Keratinocyte (primary cell): ENCODE results near the gene MIS12. TPM values are rescaled to one million over a fixed set of nuclear protein-coding genes. Genes with fewer than 3 reads are reported as not detected.

ENCODE experiments used
- DNase-seq: peaks from one replicate; pipeline ENCODE4 v3.0.0-alpha.2; 2011; ENCODE audit warnings: low read depth, missing footprints, low spot score
- FAIRE-seq: peaks from 2 replicates; lab custom pipeline; 2011; peaks lifted over from hg19 to GRCh38; lab: Jason Lieb, UNC
- H2AFZ ChIP-seq: 2 replicates; pipeline ENCODE4 v1.6.0; 2012; ENCODE audit warnings: low read length, control low read depth, inconsistent platforms; ENCODE audit not compliant: control insufficient read depth
- H3K27ac ChIP-seq: 2 replicates; pipeline ENCODE4 v1.5.1; 2011; ENCODE audit warnings: low read length; ENCODE audit not compliant: control insufficient read depth, insufficient read depth
- H3K27me3 ChIP-seq: 3 replicates; pipeline ENCODE4 v1.6.0; 2011; ENCODE audit warnings: low read length; ENCODE audit not compliant: control insufficient read depth, insufficient read depth; ENCODE audit errors: extremely low read depth
- H3K36me3 ChIP-seq, 2 experiments: 2 replicates in 1 of 2; 3 replicates in 1 of 2; pipeline ENCODE4 v1.5.1; 2011; ENCODE audit warnings: low read length in 2 of 2, mild to moderate bottlenecking in 1 of 2; ENCODE audit not compliant: control insufficient read depth in 2 of 2, insufficient read depth in 2 of 2; ENCODE audit errors: extremely low read depth in 1 of 2
- H3K4me1 ChIP-seq: 3 replicates; pipeline ENCODE4 v1.5.1; 2011; ENCODE audit warnings: low read length; ENCODE audit not compliant: control insufficient read depth, insufficient read depth; ENCODE audit errors: extremely low read depth
- H3K4me2 ChIP-seq: 3 replicates; pipeline ENCODE4 v1.6.0; 2011; ENCODE audit warnings: low read depth, low read length; ENCODE audit not compliant: control insufficient read depth, insufficient read depth; ENCODE audit errors: extremely low read depth
- H3K4me3 ChIP-seq, 3 experiments: fragments of 200-600 bp in 1 of 3; sonication (generic) in 1 of 3; 2 replicates in 2 of 3; 3 replicates in 1 of 3; pipeline ENCODE4 v1.5.1; 2011 to 2016; ENCODE audit warnings: low read length in 3 of 3, mild to moderate bottlenecking in 3 of 3, control low read depth in 2 of 3, inconsistent platforms in 1 of 3, low read depth in 1 of 3, mixed read lengths in 1 of 3, mixed run types in 1 of 3, moderate library complexity in 1 of 3; ENCODE audit not compliant: control insufficient read depth in 2 of 3, insufficient read depth in 2 of 3; ENCODE audit errors: extremely low read depth in 1 of 3
- H3K79me2 ChIP-seq: 2 replicates; pipeline ENCODE4 v1.6.0; 2012; ENCODE audit warnings: low read length; ENCODE audit not compliant: control insufficient read depth, insufficient read depth
- H3K9ac ChIP-seq: 3 replicates; pipeline ENCODE4 v1.6.0; 2011; ENCODE audit warnings: low read length; ENCODE audit not compliant: control insufficient read depth, insufficient read depth; ENCODE audit errors: extremely low read depth
- H3K9me1 ChIP-seq: 3 replicates; pipeline ENCODE4 v1.6.0; 2011; ENCODE audit warnings: low read length; ENCODE audit not compliant: control insufficient read depth, insufficient read depth; ENCODE audit errors: extremely low read depth
- H3K9me3 ChIP-seq: 2 replicates; pipeline ENCODE4 v1.5.1; 2012; ENCODE audit warnings: low read depth, low read length; ENCODE audit not compliant: control insufficient read depth
- H4K20me1 ChIP-seq: 3 replicates; pipeline ENCODE4 v1.6.0; 2011; ENCODE audit warnings: low read length; ENCODE audit not compliant: control insufficient read depth, insufficient read depth; ENCODE audit errors: extremely low read depth
- EZH2 ChIP-seq: IDR thresholded peaks from one replicate; pipeline ENCODE4 v1.6.1; 2012; ENCODE audit warnings: inconsistent platforms, mild to moderate bottlenecking, low read length, moderate library complexity
- dilution Hi-C: fragments of 300-500 bp; cut with MboI; formaldehyde crosslinking; loops from one replicate; pipeline ENCODE4 v1.7.0; 2020; ENCODE audit warnings: low sequenced_read_pairs; ENCODE audit not compliant: extremely low pct_ligation_motif_present
- polyA plus RNA-seq, 5 experiments: library from polyadenylated mRNA; depleted of rRNA in 3 of 5; stranded (reverse) in 3 of 5; stranded (forward) in 1 of 5; unstranded in 1 of 5; fragments of >200 nt; gene quantifications; 1 replicate in 1 of 5; 2 replicates in 3 of 5; 3 replicates in 1 of 5; pipeline versions ENCODE4 v1.2.1 to v1.2.3, GENCODE V29; 2011 to 2012; ENCODE audit warnings: missing spikeins in 2 of 5, low read depth in 1 of 5, low replicate concordance in 1 of 5
- TF ChIP-seq, protein P1 (sequence below), 3 experiments: IDR thresholded peaks in 1 of 3; conservative IDR thresholded peaks in 1 of 3; optimal IDR thresholded peaks in 1 of 3; 2 replicates in 2 of 3; 3 replicates in 1 of 3; pipeline versions ENCODE3 to v1.5.1; 2011; ENCODE audit warnings: low read length in 3 of 3, mild to moderate bottlenecking in 3 of 3, moderate library complexity in 2 of 3, control low read depth in 1 of 3, inconsistent platforms in 1 of 3; ENCODE audit not compliant: insufficient read depth in 2 of 3; ENCODE audit errors: extremely low read depth in 1 of 3

Gene MIS12
- polyA plus RNA-seq, 1 donor (not counting 4 experiments of a cell fraction or from before 2014, with no cell fraction given): 20.6 TPM

GRCh38 chr17:5511401-5512225, 25.2 kb downstream of the MIS12 start:
- DNase-seq (no peak), FAIRE-seq (no peak)
- TF ChIP-seq, protein P1, sequence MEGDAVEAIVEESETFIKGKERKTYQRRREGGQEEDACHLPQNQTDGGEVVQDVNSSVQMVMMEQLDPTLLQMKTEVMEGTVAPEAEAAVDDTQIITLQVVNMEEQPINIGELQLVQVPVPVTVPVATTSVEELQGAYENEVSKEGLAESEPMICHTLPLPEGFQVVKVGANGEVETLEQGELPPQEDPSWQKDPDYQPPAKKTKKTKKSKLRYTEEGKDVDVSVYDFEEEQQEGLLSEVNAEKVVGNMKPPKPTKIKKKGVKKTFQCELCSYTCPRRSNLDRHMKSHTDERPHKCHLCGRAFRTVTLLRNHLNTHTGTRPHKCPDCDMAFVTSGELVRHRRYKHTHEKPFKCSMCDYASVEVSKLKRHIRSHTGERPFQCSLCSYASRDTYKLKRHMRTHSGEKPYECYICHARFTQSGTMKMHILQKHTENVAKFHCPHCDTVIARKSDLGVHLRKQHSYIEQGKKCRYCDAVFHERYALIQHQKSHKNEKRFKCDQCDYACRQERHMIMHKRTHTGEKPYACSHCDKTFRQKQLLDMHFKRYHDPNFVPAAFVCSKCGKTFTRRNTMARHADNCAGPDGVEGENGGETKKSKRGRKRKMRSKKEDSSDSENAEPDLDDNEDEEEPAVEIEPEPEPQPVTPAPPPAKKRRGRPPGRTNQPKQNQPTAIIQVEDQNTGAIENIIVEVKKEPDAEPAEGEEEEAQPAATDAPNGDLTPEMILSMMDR (optimal IDR thresholded peaks at IDR 0.05 in 1 of 3, IDR thresholded peaks at IDR 0.05 in 1 of 3, conservative IDR thresholded peaks at IDR 0.05 in 1 of 3; ENCODE audit: extremely low read depth in 1 of 3, insufficient read depth in 2 of 3, low read length in 3 of 3): no peak
- no peak for TF ChIP-seq EZH2
- peaks cover 23% of the 10 kb centered on the region for H3K4me1 ChIP-seq
- H3K9me3 ChIP-seq: no peaks in the 10 kb centered on the region
- H3K4me2 ChIP-seq: no peak overlapping the region
- H3K27me3 ChIP-seq: no peaks in the 10 kb centered on the region
- H3K27ac ChIP-seq: no peak overlapping the region
- H3K79me2 ChIP-seq: no peaks in the 10 kb centered on the region
- H3K9me1 ChIP-seq: no peaks in the 10 kb centered on the region
- H3K36me3 ChIP-seq: peaks cover 11 to 20% of the 10 kb centered on the region in 2 experiments
- no peak overlapping the region for H3K4me3 ChIP-seq
- H2AFZ ChIP-seq: no peak overlapping the region
- no peaks in the 10 kb centered on the region for H4K20me1 ChIP-seq
- no peak overlapping the region for H3K9ac ChIP-seq
- dilution Hi-C loops: no loop called here

GRCh38 chr17:5513628-5514027, 27.3 kb downstream of the MIS12 start:
- TF ChIP-seq, protein P1 (optimal IDR thresholded peaks at IDR 0.05 in 1 of 3, IDR thresholded peaks at IDR 0.05 in 1 of 3, conservative IDR thresholded peaks at IDR 0.05 in 1 of 3; ENCODE audit: extremely low read depth in 1 of 3, insufficient read depth in 2 of 3, low read length in 3 of 3): no peak
- TF ChIP-seq EZH2: no peak
- Histone ChIP-seq H3K79me2 (no peaks in the 10 kb centered on the region), H3K27ac (no peak overlapping the region), H3K4me2 (no peak overlapping the region), H3K9me3 (no peaks in the 10 kb centered on the region), H4K20me1 (no peaks in the 10 kb centered on the region), H3K36me3 (peaks cover 11 to 20% of the 10 kb centered on the region in 2 experiments), H3K4me1 (peaks cover 28% of the 10 kb centered on the region), H2AFZ (no peak overlapping the region), H3K4me3 (no peak overlapping the region), H3K27me3 (no peaks in the 10 kb centered on the region), H3K9ac (no peak overlapping the region), H3K9me1 (no peaks in the 10 kb centered on the region)
- no peak for DNase-seq
- dilution Hi-C loops: no loop called here
- FAIRE-seq: no peak
